ENCODE results near the gene RAB3C.

The RAB3C gene

GRCh38 chr5:58890701-58891085, 307.8 kb downstream of the RAB3C start:
- no peak for DNase-seq

- DNase-seq = peak; percentile 50
Observed at GRCh38 chr5:58891086-58891970, 308.5 kb downstream of the RAB3C start.

DNA sequence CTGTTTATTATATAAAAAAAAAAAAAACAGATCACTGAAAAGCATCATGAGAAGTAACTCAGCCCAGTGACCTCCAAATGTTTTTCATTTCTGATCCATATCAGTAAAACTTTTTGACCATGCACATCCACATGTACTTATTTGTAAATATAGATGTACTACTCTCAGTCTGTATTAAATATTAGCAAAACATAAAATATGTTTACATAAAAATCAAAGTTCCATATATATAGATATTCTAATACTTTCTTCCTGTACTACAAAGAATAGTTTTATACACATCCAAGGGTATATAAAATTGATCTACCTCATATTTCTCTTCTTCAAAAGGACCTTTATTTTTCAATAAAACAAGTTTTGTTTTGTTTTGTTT, 309.1 kb downstream of the RAB3C start:
- no peak for DNase-seq

DNA sequence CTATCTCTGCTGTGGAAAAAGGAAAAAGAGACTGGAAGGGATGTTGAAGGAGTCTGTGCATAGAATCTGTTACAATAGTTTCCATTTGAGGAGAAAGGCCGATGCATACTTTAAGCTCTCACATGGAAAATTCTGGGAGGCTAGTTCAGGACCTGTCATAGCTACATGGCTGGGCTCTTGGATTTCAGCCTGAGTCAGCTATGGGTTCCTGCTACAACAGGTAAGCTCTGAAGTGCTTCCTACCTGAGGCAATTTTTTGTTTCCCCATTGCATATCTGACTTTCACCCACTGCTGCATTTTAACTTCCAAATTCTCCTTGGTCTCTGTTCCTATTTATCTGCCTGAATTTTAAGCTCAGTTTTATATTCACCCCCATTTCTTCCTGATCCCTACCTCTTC, 310.7 kb downstream of the RAB3C start:
- no peak for DNase-seq

GRCh38 chr5:58898006-58898405, 315.1 kb downstream of the RAB3C start:
- DNase-seq = no peak

DNA sequence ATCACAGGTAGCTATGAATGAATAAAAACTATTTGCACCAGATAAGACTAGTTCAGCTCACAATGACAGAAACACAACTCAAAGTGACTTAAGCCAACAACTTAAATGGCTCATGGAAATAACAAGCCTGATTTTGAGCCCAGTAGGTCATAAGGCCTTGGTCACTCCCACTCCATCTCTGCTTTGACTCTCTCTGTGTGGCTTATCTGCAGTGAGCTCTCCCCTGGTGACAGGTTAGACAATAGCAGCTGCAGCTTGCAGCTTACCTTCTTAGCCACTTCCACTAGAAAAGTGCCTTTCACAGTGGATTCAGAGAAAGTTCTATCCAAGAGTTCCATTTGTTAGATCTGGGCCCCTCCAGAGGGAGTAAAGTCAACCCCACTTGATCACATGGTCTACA, 315.7 kb downstream of the RAB3C start:
- DNase-seq = no peak

DNA sequence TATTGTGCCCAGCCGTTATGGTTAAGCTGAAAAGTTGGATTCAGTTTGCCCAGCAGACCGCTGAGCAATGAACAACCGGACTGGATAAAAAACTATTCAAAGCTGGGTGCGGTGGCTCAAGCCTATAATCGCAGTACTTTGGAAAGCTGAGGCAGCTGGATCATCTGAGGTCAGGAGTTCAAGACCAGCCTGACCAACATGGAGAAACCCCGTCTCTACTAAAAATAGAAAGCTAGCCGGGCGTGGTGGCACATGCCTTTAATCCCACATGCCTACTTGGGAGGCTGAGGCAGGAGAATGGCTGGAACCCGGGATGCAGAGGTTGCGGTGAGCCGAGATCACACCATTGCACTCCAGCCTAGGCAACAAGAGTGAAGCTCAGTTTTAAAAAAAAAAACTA, 318.4 kb downstream of the RAB3C start:
- no peak for DNase-seq

DNA sequence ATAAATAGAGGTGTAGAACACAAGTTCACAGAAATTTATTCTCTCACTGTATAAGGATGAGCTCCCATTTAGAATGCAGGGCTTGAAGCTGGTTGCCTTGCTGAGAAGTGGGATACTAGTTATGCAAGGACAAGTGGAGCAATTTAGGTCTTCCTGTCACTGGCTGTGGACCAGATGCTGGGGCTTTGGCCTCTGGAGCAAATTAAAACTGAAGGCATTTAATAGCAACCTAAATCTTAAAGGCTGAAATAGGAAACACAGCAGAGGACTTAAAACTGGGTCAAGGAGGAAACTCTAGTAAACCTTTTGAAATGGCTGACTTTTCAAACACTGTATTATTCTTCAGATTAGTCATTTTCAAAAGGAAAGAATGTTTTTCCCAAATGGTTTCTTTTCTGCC, 319.4 kb downstream of the RAB3C start:
- DNase-seq = no peak

DNA sequence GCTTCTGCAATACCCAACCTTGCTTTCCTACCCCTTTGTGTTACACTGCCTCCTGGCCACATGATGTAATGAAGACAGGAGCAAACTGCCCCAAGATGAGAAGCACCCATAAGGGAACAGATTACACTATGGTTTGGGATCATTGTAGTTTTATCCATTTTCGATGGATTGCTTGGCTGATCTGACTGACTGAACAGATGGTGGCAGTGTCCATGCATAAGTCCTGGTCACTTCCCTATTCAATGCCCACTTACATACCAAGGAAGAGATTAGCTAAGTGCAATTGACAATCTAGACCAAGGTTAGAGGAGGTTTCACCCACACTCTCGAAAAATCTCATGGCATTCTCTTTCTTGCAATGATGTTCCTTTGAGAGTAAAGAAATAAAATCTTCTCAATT, 319.9 kb downstream of the RAB3C start:
- no peak for DNase-seq

- no peak for DNase-seq
Observed at GRCh38 chr5:58904737-58905136, 321.9 kb downstream of the RAB3C start.

GRCh38 chr5:58905944-58906343, 323.1 kb downstream of the RAB3C start:
- no peak for DNase-seq
